HK-2 (cell line): Measurements from ENCODE around the gene PCDHGA3.
"Not testable (repeated sequence)": the region's sequence is repeated elsewhere in the genome, so short reads cannot be mapped to it uniquely, and the experiment has no call there.

ENCODE experiments used
- DNase-seq: peaks from one replicate; pipeline ENCODE4 v3.0.0-alpha.2; 2018; ENCODE audit not compliant: unreplicated experiment

The PCDHGA3 gene

GRCh38 chr5:141343242-141343952 is at the start of gene PCDHGA3:
PCDHGA3 (plus strand) TSS chr5:141343829; CDS start chr5:141344034, 205 bp downstream.
- no peak for DNase-seq

GRCh38 chr5:141298376-141298775 is 45.3 kb upstream of the PCDHGA3 start:
- DNase-seq = no peak

GRCh38 chr5:141303756-141304155 is 39.9 kb upstream of the PCDHGA3 start, which contains the start of gene SLC25A2:
SLC25A2 (minus strand) TSS chr5:141304049; CDS start chr5:141303865, 184 bp downstream.
- DNase-seq = no peak

- DNase-seq = no peak
Observed at GRCh38 chr5:141306630-141307029, 37.0 kb upstream of the PCDHGA3 start.

- DNase-seq = no peak
Observed at GRCh38 chr5:141313711-141314110, 29.9 kb upstream of the PCDHGA3 start.

- not testable (repeated sequence) for DNase-seq
Observed at GRCh38 chr5:141316963-141317362, 26.7 kb upstream of the PCDHGA3 start.

- DNase-seq = no peak
Observed at GRCh38 chr5:141319202-141319601, 24.4 kb upstream of the PCDHGA3 start.

GRCh38 chr5:141319699-141320098 is 23.9 kb upstream of the PCDHGA3 start:
- no peak for DNase-seq

GRCh38 chr5:141320225-141321169 is 23.1 kb upstream of the PCDHGA3 start, which contains the start of gene TAF7:
TAF7 (minus strand) TSS chr5:141320784; CDS start chr5:141320044, 740 bp downstream.
- peak; percentile 87 for DNase-seq

- DNase-seq = no peak
Observed at GRCh38 chr5:141322261-141322660, 21.4 kb upstream of the PCDHGA3 start.

GRCh38 chr5:141326088-141326854 is 17.4 kb upstream of the PCDHGA3 start:
- DNase-seq = no peak

GRCh38 chr5:141328231-141328630 is 15.4 kb upstream of the PCDHGA3 start:
- no peak for DNase-seq

- DNase-seq = no peak
Observed at GRCh38 chr5:141330299-141331080, 13.1 kb upstream of the PCDHGA3 start, which contains the start of gene PCDHGA1. PCDHGA1 (plus strand) TSS chr5:141330514.

- DNase-seq = not testable (repeated sequence)
Observed at GRCh38 chr5:141332571-141332970, 11.1 kb upstream of the PCDHGA3 start.

- no peak for DNase-seq
Observed at GRCh38 chr5:141338538-141339306, 4.9 kb upstream of the PCDHGA3 start, which contains the start of gene PCDHGA2. PCDHGA2 (plus strand) TSS chr5:141338760.

- DNase-seq = not testable (repeated sequence)
Observed at GRCh38 chr5:141340781-141341354, 2.8 kb upstream of the PCDHGA3 start.

GRCh38 chr5:141342773-141343172 is 856 bp upstream of the PCDHGA3 start:
- no peak for DNase-seq

- DNase-seq = no peak
Observed at GRCh38 chr5:141343953-141344463, 379 bp downstream of the PCDHGA3 start.

GRCh38 chr5:141345327-141345726 is 1.7 kb downstream of the PCDHGA3 start:
- DNase-seq = no peak
